Ovary (tissue), 9 donors: ENCODE data around the gene BMX. TPM values are rescaled to one million over a fixed set of nuclear protein-coding genes. Genes with fewer than 3 reads are reported as not detected.

Experiments
- DNase-seq, 5 donors: peaks; one replicate each; pipeline ENCODE4 v3.0.0-alpha.2; 2019 to 2020
- H3K27ac ChIP-seq, 2 donors: fragments of 200-600 bp; one replicate each; pipeline versions ENCODE4 v1.5.1 to v1.8.0; 2019 to 2022
- H3K27me3 ChIP-seq: fragments of 200-600 bp; one replicate; pipeline ENCODE4 v1.8.0; 2022
- H3K36me3 ChIP-seq: fragments of 200-600 bp; sonication (generic); one replicate; pipeline ENCODE4 v1.5.1; 2019
- H3K4me1 ChIP-seq: one replicate; pipeline ENCODE4 v1.8.1; 2013; ENCODE audit warnings: mild to moderate bottlenecking, moderate library complexity; ENCODE audit not compliant: insufficient read depth
- H3K4me3 ChIP-seq: fragments of 200-600 bp; sonication (generic); one replicate; pipeline ENCODE4 v1.5.1; 2017
- H3K9me3 ChIP-seq, 2 donors: fragments of 200-600 bp in 1 of 2; sonication (generic) in 1 of 2; one replicate each; pipeline versions ENCODE4 v1.5.1 to v1.8.1; 2013 to 2019; ENCODE audit warnings: mild to moderate bottlenecking in 1 of 2, moderate library complexity in 1 of 2
- CTCF ChIP-seq, 3 donors: fragments of 450-650 bp in 2 of 3; fragments of 200-600 bp in 1 of 3; IDR thresholded peaks; one replicate each; pipeline versions ENCODE4 v1.5.1 to v1.8.0; 2016 to 2022; ENCODE audit warnings: antibody characterized with exemption in 3 of 3, mild to moderate bottlenecking in 1 of 3
- EP300 ChIP-seq: sonication (generic); formaldehyde crosslinking; IDR thresholded peaks from one replicate; pipeline ENCODE4 v1.6.1; 2017; ENCODE audit warnings: antibody characterized with exemption
- POLR2A ChIP-seq: fragments of 450-650 bp; IDR thresholded peaks from one replicate; pipeline ENCODE4 v1.6.1; 2017; ENCODE audit warnings: antibody characterized with exemption, mild to moderate bottlenecking, moderate library complexity
- WGBS, 3 donors: extraction: QIAGEN DNeasy Blood & Tissue Kit in 1 of 3; methylation state at CpG; one replicate each; pipeline versions ENCODE4 v1.1.5 to v1.1.7; 2013 to 2017; 5-methylcytosine and 5-hydroxymethylcytosine counted together
- intact Hi-C, 4 donors: fragments of 100-400 bp; cut with DNase I; formaldehyde crosslinking; loops; one replicate each; pipeline versions ENCODE4 v1.11.0 to v1.15.1; 2022 to 2023
- polyA plus RNA-seq, 2 donors: library from polyadenylated mRNA; stranded (reverse); fragments of 200-250 nt in 1 of 2; fragments of 350-450 nt in 1 of 2; fragmentation: Illumina TruSeq in 1 of 2; extraction: RNeasy Lipid Tissue Mini Kit (QIAGEN cat#74804) in 1 of 2; gene quantifications; one replicate each; pipeline ENCODE4 v1.2.3, GENCODE V29; 2013 to 2014
- total RNA-seq, 7 donors: library from RNA; depleted of rRNA in 2 of 7; stranded (reverse); fragments of >200 nt in 2 of 7; fragmentation: NEBNext Ultra II Directional in 3 of 7; extraction: Animal tissue kit (Norgen Biotek cat#: 25700) in 3 of 7; gene quantifications; one replicate each; pipeline versions ENCODE4 v1.1.0 to v1.2.4, GENCODE V29; 2016 to 2023
- donor health status: DM: no; HTN: no; CAD: no; lungs with moderate emphysema.
- donor health status: DM: no; HTN: no; CAD: no.
- donor health status: Bipolar disorder and iron deficiency.
- donor health status: DM: yes; HTN: yes; CAD: no.
- donor health status: DM: no; HTN: no; CAD: no.
- donor health status: DM: yes; HTN: yes; CAD: no.

The BMX gene
- total and polyA plus RNA-seq, 9 donors, result 0.50 to 3.9 (median 1.3) TPM

- Histone ChIP-seq H3K27ac (no peak overlapping the region), H3K9me3 (no peaks in the 10 kb centered on the region), H3K4me1 (no peaks in the 10 kb centered on the region), H3K36me3 (no peaks in the 10 kb centered on the region), H3K4me3 (no peak overlapping the region), H3K27me3 (no peaks in the 10 kb centered on the region)
- TF ChIP-seq POLR2A (no peak), EP300 (no peak), CTCF (IDR thresholded peaks at IDR 0.05) (no peak)
- peak in 1 of 5 donors; percentile 32 for DNase-seq
- 60 to 66% (median 60%) methylated on average over 9 of the region's 9 CpGs for WGBS, 3 donors
- intact Hi-C loops, result loop anchor here (5.0 to 10.0 kb wide), 3 partner anchors 111 to 119 kb away; no protein-coding TSS in a partner anchor
Observed at GRCh38 chrX:15465896-15466651, 34.5 kb upstream of the BMX start.

DNA sequence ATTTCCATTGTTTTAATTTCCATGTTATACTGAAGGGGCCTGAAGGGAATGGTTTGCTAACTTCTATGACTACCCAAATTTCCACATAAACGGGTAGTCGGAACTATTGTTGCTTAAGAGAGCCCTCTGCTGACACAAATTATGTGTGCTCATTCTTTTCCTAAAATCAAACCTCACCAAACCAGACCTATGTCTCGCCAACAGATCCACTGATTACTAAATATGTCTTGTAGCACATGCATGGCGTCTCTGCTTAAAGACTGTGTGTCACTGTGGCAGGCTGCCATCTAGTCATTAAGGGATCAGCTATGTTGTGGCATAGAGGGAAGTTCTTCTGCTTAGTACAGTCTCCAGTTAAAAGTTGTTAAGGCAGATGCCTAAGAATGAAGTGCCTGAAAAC, 32.6 kb upstream of the BMX start:
- intact Hi-C loops, result loop anchor here (5.0 to 10.0 kb wide), 3 partner anchors 113 to 121 kb away; no protein-coding TSS in a partner anchor
- Histone ChIP-seq H3K4me3 (no peak overlapping the region), H3K27me3 (no peaks in the 10 kb centered on the region), H3K9me3 (no peaks in the 10 kb centered on the region), H3K36me3 (no peaks in the 10 kb centered on the region), H3K4me1 (no peaks in the 10 kb centered on the region), H3K27ac (peak overlapping the region in 1 of 2 donors; percentile 21)
- peak in 2 of 3 donors; percentile 46 to 60 for TF ChIP-seq CTCF (IDR thresholded peaks at IDR 0.05)
- TF ChIP-seq EP300, result no peak
- no peak for TF ChIP-seq POLR2A
- DNase-seq, result peak in 1 of 5 donors; percentile 34
- 14 to 17% (median 15%) methylated on average over 4 of the region's 4 CpGs for WGBS, 3 donors

DNA sequence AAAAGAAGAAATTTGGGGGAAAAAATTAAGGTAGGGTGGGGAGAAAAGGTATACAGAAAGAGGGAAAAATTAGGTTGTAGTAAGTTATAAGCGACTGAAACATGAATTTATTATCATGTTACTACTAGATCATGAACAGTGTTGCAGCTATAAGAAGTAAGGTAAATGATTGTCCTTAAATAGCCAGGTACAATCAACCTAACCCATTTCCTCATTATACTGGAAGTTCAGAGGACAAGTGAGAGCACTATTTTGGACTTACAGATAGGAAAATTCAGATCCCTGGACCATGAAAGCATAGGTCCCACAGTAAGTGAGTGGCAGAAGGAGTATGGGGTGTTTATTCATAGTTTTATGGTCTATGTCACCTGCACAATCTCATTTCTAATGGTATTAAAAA, 31.0 kb upstream of the BMX start:
- WGBS, 3 donors, result 53 to 64% (median 64%) methylated on average over 1 of the region's 1 CpG
- Histone ChIP-seq H3K27me3 (no peaks in the 10 kb centered on the region), H3K36me3 (no peaks in the 10 kb centered on the region), H3K4me1 (no peaks in the 10 kb centered on the region), H3K4me3 (no peak overlapping the region), H3K27ac (no peak overlapping the region), H3K9me3 (no peaks in the 10 kb centered on the region)
- DNase-seq, result no peak
- TF ChIP-seq EP300, result no peak
- TF ChIP-seq POLR2A, result no peak
- TF ChIP-seq CTCF (IDR thresholded peaks at IDR 0.05), result no peak
- intact Hi-C loops, result loop anchor here (5.0 to 10.0 kb wide), 3 partner anchors 115 to 122 kb away; no protein-coding TSS in a partner anchor

DNA sequence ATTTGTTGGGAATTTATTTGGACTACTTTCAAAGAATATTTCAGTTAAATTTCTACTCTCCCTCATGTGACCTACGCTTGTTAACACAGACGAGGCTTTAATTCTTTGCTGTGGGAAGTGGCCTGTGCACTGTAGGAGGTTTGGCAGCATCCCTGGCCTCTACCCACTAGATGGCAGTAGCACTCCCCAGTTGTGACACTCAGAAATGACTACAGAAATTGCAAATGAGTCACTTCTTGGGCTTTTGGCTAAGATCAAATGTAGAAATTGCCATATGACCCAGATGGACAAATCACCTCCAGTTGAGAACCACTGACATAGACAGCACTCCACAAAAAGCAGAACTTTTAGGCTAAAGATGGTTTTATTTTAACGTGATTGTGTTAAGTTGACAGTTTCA, 29.6 kb upstream of the BMX start:
- no peaks in the 10 kb centered on the region for H3K9me3 ChIP-seq
- 18 to 31% (median 29%) methylated on average over 3 of the region's 3 CpGs for WGBS, 3 donors
- no peak overlapping the region for H3K4me3 ChIP-seq
- no peaks in the 10 kb centered on the region for H3K4me1 ChIP-seq
- peak; percentile 29 to 70 (median 55) for DNase-seq
- H3K36me3 ChIP-seq, result no peaks in the 10 kb centered on the region
- H3K27me3 ChIP-seq, result no peaks in the 10 kb centered on the region
- TF ChIP-seq CTCF (IDR thresholded peaks at IDR 0.05) (peak; percentile 32 to 41 (median 33)), POLR2A (no peak), EP300 (no peak)
- intact Hi-C loops, result no loop called here
- no peak overlapping the region for H3K27ac ChIP-seq
